Transverse colon (tissue), 4 donors: ENCODE results near the gene ANKRD65.

Source experiments
- CTCF ChIP-seq, 5 experiments: fragments of 200-600 bp in 3 of 5; fragments of 450-650 bp in 2 of 5; sonication (generic) in 3 of 5; IDR thresholded peaks; 1 replicate in 2 of 5; 2 replicates in 3 of 5; pipeline ENCODE4 v1.5.1; 2016 to 2017; ENCODE audit warnings: antibody characterized with exemption in 5 of 5, inconsistent platforms in 3 of 5, mild to moderate bottlenecking in 2 of 5, moderate library complexity in 1 of 5
- EP300 ChIP-seq: sonication (generic); formaldehyde crosslinking; IDR thresholded peaks from one replicate; pipeline ENCODE4 v1.6.1; 2017; ENCODE audit warnings: antibody characterized with exemption, low read depth
- POLR2A ChIP-seq: fragments of 450-650 bp; IDR thresholded peaks from one replicate; pipeline ENCODE4 v1.6.1; 2016; ENCODE audit warnings: antibody characterized with exemption, mild to moderate bottlenecking, moderate library complexity
- POLR2AphosphoS5 ChIP-seq, 3 donors: sonication (generic); formaldehyde crosslinking; IDR thresholded peaks; one replicate each; pipeline ENCODE4 v1.6.1; 2016; ENCODE audit warnings: antibody characterized with exemption in 3 of 3

GRCh38 chr1:1376551-1377226 lies 44.4 kb downstream of the ANKRD65 start:
- TF ChIP-seq POLR2AphosphoS5 (IDR thresholded peaks at IDR 0.05) (no peak), POLR2A (no peak), CTCF (IDR thresholded peaks at IDR 0.05) (no peak), EP300 (no peak)
